ENCODE results near the gene HPCA. TPM values are rescaled to one million over a fixed set of nuclear protein-coding genes. Genes with fewer than 3 reads are reported as not detected.

HPCA gene
- total RNA-seq, 1 donor from 2014 or later = not detected

GRCh38 chr1:32869923-32870614, 16.2 kb upstream of the HPCA start:
- no peak for DNase-seq
- ATAC-seq = peak; percentile 23
- intact Hi-C loops (cut with micrococcal nuclease) = no loop called here

GRCh38 chr1:32870615-32871363, 15.5 kb upstream of the HPCA start, which contains the start of gene FNDC5:
FNDC5 (minus strand) TSS chr1:32870912.
- peak; percentile 62 for DNase-seq
- peak; percentile 55 for ATAC-seq
- intact Hi-C loops (cut with micrococcal nuclease) = no loop called here

- intact Hi-C loops (cut with micrococcal nuclease) = no loop called here
- ATAC-seq = peak; percentile 39
- DNase-seq = no peak
Observed at GRCh38 chr1:32871364-32872191, 14.7 kb upstream of the HPCA start.

DNA sequence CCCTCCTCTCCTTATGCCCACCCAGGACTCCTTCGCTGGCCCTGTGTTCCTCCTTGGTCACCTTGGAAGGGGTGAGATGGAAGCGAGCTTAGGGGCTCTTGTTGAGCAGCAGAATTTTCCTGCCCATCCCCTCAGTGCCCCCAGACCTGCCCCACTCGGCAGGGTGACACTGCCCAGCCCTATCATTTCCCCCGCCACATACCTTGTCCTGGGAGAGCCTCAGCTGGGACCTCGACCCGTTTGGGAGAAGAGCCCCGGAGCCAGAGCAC, 14.2 kb upstream of the HPCA start:
- ATAC-seq (no peak), DNase-seq (no peak)
- intact Hi-C loops (cut with micrococcal nuclease) = no loop called here

DNA sequence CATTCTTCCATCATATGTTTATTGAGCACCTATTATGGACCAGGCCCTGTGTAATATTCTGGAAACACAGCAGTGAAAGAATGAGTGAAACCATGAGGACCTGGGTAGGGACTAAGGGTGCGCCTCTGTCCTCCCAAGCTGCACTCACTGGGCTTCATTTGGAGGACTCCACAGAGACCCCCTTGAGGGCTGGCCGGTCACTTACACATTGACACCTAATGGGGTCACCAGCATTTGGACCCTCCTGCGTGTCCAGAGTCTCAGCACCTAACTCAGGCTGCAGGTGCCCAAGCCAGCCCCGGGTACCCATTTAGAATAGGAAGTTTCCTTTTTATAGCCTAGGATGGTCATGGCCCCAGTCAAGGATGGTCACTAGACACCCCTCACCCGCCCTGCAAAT, 12.8 kb upstream of the HPCA start:
- DNase-seq (no peak), ATAC-seq (no peak)
- intact Hi-C loops (cut with micrococcal nuclease) = no loop called here

GRCh38 chr1:32874860-32875752, 11.2 kb upstream of the HPCA start:
- DNase-seq (no peak), ATAC-seq (no peak)
- intact Hi-C loops (cut with micrococcal nuclease) = no loop called here

- DNase-seq (peak; percentile 74), ATAC-seq (peak; percentile 57)
- intact Hi-C loops (cut with micrococcal nuclease) = no loop called here
Observed at GRCh38 chr1:32876341-32877210, 9.7 kb upstream of the HPCA start.

DNA sequence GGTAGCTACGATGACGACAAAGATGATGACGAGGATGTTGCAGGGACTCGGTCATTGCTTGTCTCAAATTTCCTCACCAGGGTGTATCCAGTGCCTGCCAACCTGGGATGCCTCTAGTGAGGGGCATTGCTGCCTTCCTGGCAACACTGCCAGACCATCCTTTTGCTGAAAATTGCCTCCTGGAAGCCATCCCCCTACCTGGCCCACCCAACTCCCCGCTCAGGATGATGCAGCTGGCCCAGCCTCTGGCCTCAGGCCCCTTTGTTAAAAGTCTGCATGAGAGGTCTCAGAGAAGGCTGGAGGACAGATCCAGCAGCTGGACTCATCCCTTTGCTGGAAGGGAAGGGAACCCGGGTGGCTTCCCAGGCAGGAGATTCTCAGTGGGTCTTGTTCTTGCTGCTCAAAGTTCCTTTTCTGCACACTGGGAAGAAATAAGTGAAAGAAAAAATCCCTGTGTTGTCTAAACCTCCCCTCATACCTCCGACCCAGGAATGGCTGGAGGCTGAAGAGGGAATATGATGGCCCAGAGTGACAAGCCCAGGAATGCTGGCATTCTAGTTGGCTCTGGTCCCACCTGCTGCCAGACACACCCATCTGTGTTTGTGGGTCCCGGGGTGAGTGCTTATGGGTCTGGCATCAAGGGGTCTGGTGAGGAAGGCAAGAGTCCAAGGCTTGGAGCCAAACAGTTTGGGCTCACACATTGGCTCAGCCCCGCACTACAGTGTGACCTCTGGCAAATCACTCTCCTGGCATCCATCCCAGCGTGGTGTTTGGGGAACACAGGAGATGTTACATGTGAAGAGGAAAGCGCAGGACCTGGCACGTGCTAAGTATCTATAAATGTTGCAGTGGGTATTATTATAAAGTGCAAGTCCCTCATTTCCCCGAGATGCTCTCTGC, 8.8 kb upstream of the HPCA start:
- intact Hi-C loops (cut with micrococcal nuclease) = no loop called here
- peak; percentile 75 for ATAC-seq
- peak; percentile 81 for DNase-seq

DNA sequence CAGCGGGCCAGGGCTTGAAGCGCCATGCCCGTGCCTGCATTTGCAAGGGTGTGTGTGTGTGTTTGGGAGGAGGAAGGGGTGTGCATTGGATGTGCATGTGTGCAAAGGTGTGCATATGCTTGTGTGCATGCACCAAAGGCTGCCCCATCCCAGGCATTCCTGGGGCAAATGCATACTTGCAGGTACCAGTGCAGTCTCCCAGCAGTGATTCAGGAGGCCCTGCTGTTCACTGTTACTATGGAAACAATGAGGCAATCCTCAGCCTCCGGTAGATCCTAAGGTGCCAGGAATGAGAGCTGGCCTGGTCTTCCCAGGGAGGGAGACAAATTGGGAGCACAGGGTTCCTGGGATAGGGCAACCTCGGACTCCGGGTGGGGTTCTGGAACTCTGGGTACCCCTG, 8.1 kb upstream of the HPCA start:
- intact Hi-C loops (cut with micrococcal nuclease) = no loop called here
- ATAC-seq = no peak
- DNase-seq = no peak

DNA sequence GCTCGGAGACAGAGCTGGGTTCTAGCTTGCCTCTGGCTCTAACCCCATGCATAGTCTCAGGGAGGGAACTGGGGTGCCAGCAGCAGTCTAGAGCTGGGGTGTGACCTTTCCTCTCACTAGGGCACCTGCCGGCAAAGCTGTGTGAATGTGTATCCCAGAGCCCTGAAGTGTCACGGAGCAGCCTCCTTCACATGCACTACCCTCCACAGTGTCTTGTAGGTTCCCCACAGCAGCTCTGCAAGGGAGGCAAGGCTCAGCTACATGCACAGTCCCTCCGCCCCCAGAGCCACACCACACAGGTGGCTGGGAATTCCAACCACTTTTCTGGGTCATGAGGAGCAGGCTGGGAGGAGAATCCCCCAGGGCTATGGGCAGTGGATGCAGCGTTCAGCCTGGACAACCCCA, 7.7 kb upstream of the HPCA start:
- intact Hi-C loops (cut with micrococcal nuclease) = no loop called here
- ATAC-seq (no peak), DNase-seq (no peak)

- ATAC-seq = no peak
- DNase-seq = no peak
- intact Hi-C loops (cut with micrococcal nuclease) = no loop called here
Observed at GRCh38 chr1:32881291-32881690, 5.0 kb upstream of the HPCA start.

- DNase-seq (peak; percentile 85), ATAC-seq (peak; percentile 84)
- intact Hi-C loops (cut with micrococcal nuclease) = no loop called here
Observed at GRCh38 chr1:32881871-32882850, 4.1 kb upstream of the HPCA start.

- intact Hi-C loops (cut with micrococcal nuclease) = no loop called here
- DNase-seq = no peak
- no peak for ATAC-seq
Observed at GRCh38 chr1:32883338-32884031, 2.8 kb upstream of the HPCA start.

GRCh38 chr1:32884032-32884372, 2.3 kb upstream of the HPCA start:
- ATAC-seq = no peak
- intact Hi-C loops (cut with micrococcal nuclease) = no loop called here
- no peak for DNase-seq

DNA sequence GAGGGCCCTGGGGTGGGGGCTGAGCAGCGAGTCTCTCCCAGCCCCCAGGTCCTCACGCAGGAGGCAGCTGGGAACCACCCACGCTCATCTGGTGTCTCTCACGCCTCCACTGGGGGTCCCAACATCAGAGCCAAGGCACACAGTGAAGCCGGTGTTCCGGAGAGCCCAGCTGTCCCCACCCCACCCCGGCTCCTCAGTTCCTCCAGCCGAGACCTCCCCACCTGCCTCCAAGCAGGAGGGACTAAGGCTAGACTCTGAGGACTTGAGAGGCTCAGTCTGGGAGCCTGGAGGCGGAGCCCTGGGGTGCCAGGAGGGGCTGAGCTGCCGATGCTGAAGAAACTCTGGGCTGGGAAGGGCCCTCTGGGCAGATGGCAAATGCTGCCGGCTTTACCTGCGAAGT, 1.6 kb upstream of the HPCA start:
- intact Hi-C loops (cut with micrococcal nuclease) = no loop called here
- DNase-seq (no peak), ATAC-seq (no peak)

DNA sequence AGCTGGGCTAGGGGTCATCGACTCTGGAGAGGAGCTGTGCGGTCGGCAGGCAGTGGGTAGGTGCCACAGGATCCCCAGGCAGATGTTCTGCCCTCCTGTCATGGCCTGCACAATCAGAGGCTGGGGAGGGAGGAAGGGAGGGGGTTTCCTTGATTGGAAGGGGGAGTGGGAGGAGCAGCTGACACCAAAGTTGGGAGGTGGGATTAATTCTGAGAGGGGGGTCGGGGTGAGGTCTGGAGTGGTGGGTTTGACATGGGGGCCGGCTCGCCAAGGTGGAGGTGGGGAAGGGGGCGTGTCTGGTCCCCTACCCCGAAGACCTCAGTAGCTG, 651 bp upstream of the HPCA start:
- intact Hi-C loops (cut with micrococcal nuclease) = no loop called here
- ATAC-seq = no peak

More for the DNA sequence above, 651 bp upstream of the HPCA start:
- no peak for DNase-seq
